HepG2 (cell line): Measurements from ENCODE around the gene LRRC73. TPM values are rescaled to one million over a fixed set of nuclear protein-coding genes. Genes with fewer than 3 reads are reported as not detected.

Experiments
- CC2D1A ChIP-seq: sonication (generic); formaldehyde crosslinking; IDR thresholded peaks from 2 replicates; pipeline ENCODE4 v1.8.1; 2023; ENCODE audit warnings: mild to moderate bottlenecking, missing genetic modification reagents
- HNF4A ChIP-seq: sonication (generic); formaldehyde crosslinking; IDR thresholded peaks from 2 replicates; pipeline ENCODE4 v1.4.0; 2020; ENCODE audit warnings: missing genetic modification reagents
- LCORL ChIP-seq, 2 experiments: fragments of 450-650 bp in 1 of 2; sonication (generic) in 1 of 2; formaldehyde crosslinking in 1 of 2; IDR thresholded peaks; 2 replicates each; pipeline versions ENCODE4 v1.5.0 to v1.6.1; 2017 to 2020; ENCODE audit warnings: antibody characterized with exemption in 1 of 2, missing genetic modification reagents in 1 of 2
- POGZ ChIP-seq: sonication (generic); formaldehyde crosslinking; IDR thresholded peaks from 2 replicates; pipeline ENCODE4 v1.4.0; 2020; ENCODE audit warnings: mild to moderate bottlenecking, missing genetic modification reagents
- RBM39 ChIP-seq: fragments of 200-400 bp; formaldehyde crosslinking; IDR thresholded peaks from one replicate; pipeline ENCODE4 v1.6.1; 2018; ENCODE audit warnings: antibody characterized with exemption, mild to moderate bottlenecking, low read depth, low read length; ENCODE audit not compliant: poor library complexity, severe bottlenecking
- RFX1 ChIP-seq: fragments of 450-650 bp; IDR thresholded peaks from 2 replicates; pipeline ENCODE4 v1.6.1; 2017
- SAP130 ChIP-seq: IDR thresholded peaks from 2 replicates; pipeline ENCODE4 v1.6.1; 2016; ENCODE audit warnings: low read depth
- SRY ChIP-seq: sonication (generic); formaldehyde crosslinking; IDR thresholded peaks from 2 replicates; pipeline ENCODE4 v1.8.0; 2022; ENCODE audit warnings: mild to moderate bottlenecking, missing genetic modification reagents
- TGIF2 ChIP-seq: IDR thresholded peaks from 2 replicates; pipeline ENCODE4 v1.6.1; 2016; ENCODE audit warnings: control low read depth, missing compliant biosample characterization
- XBP1 ChIP-seq: sonication (generic); formaldehyde crosslinking; IDR thresholded peaks from 2 replicates; pipeline ENCODE4 v1.5.0; 2020; ENCODE audit warnings: missing genetic modification reagents
- ZBTB7B ChIP-seq: sonication (generic); formaldehyde crosslinking; IDR thresholded peaks from 2 replicates; pipeline ENCODE4 v1.4.0; 2020; ENCODE audit warnings: missing genetic modification reagents
- ZNF17 ChIP-seq: sonication (generic); formaldehyde crosslinking; IDR thresholded peaks from 2 replicates; pipeline ENCODE4 v1.5.0; 2020; ENCODE audit warnings: mild to moderate bottlenecking, missing genetic modification reagents
- ZNF431 ChIP-seq: sonication (generic); formaldehyde crosslinking; IDR thresholded peaks from 2 replicates; pipeline ENCODE4 v1.9.0; 2022; ENCODE audit warnings: missing genetic modification reagents, low read depth, mild to moderate bottlenecking, borderline replicate concordance
- ZNF543 ChIP-seq: sonication (generic); formaldehyde crosslinking; IDR thresholded peaks from 2 replicates; pipeline ENCODE4 v1.4.0; 2020; ENCODE audit warnings: mild to moderate bottlenecking, missing genetic modification reagents
- ZNF558 ChIP-seq: sonication (generic); formaldehyde crosslinking; IDR thresholded peaks from 2 replicates; pipeline ENCODE4 v1.9.0; 2022; ENCODE audit warnings: mild to moderate bottlenecking, missing genetic modification reagents, borderline replicate concordance
- polyA plus RNA-seq, 8 experiments: library from polyadenylated mRNA; depleted of rRNA in 3 of 8; stranded (reverse) in 7 of 8; unstranded in 1 of 8; fragments of >200 nt; fragmentation: Illumina TruSeq in 4 of 8; extraction: Trizol in 4 of 8; gene quantifications; 2 replicates each; pipeline versions ENCODE4 v1.2.1 to v1.2.3, GENCODE V29; 2011 to 2016; ENCODE audit warnings: low read depth in 4 of 8, missing spikeins in 1 of 8, mixed read lengths in 1 of 8; ENCODE audit not compliant: insufficient read depth in 1 of 8
- total RNA-seq, 5 experiments: library from RNA; depleted of rRNA; stranded (reverse); fragments of >200 nt; fragmentation: Illumina TruSeq; extraction: Trizol; gene quantifications; 2 replicates each; pipeline ENCODE4 v1.2.3, GENCODE V29; 2016; ENCODE audit warnings: low read depth in 1 of 5
- TF ChIP-seq, protein P1 (sequence below): sonication (generic); formaldehyde crosslinking; IDR thresholded peaks from 2 replicates; pipeline ENCODE4 v1.4.0; 2020; ENCODE audit warnings: low read depth, mild to moderate bottlenecking, missing genetic modification reagents
- TF ChIP-seq, protein P2 (sequence below), 2 experiments: sonication (generic) in 1 of 2; formaldehyde crosslinking in 1 of 2; IDR thresholded peaks; 2 replicates each; pipeline versions ENCODE4 v1.5.1 to v1.6.1; 2011 to 2020; ENCODE audit warnings: borderline replicate concordance in 1 of 2, low read depth in 1 of 2, low read length in 1 of 2, mild to moderate bottlenecking in 1 of 2, missing genetic modification reagents in 1 of 2, moderate library complexity in 1 of 2
- TF ChIP-seq, protein P3 (sequence below): IDR thresholded peaks from 2 replicates; pipeline ENCODE4 v1.6.1; 2016; ENCODE audit warnings: low read depth
- TF ChIP-seq, protein P4 (sequence below): sonication (generic); formaldehyde crosslinking; IDR thresholded peaks from 2 replicates; pipeline ENCODE4 v1.8.0; 2022; ENCODE audit warnings: missing genetic modification reagents, low read depth, mild to moderate bottlenecking, borderline replicate concordance
- TF ChIP-seq, protein P5 (sequence below): IDR thresholded peaks from 2 replicates; pipeline ENCODE4 v1.6.1; 2016; ENCODE audit warnings: missing compliant biosample characterization, missing genetic modification reagents, borderline replicate concordance
- TF ChIP-seq, protein P6 (sequence below): sonication (generic); formaldehyde crosslinking; IDR thresholded peaks from 2 replicates; pipeline ENCODE4 v1.5.0; 2020; ENCODE audit warnings: missing genetic modification reagents, mild to moderate bottlenecking, borderline replicate concordance

Gene LRRC73
- total and polyA plus RNA-seq, 2 of the 13 experiments (the other 11 are each of a cell fraction or from before 2014, with no cell fraction given) = 0.11 to 0.12 TPM

DNA sequence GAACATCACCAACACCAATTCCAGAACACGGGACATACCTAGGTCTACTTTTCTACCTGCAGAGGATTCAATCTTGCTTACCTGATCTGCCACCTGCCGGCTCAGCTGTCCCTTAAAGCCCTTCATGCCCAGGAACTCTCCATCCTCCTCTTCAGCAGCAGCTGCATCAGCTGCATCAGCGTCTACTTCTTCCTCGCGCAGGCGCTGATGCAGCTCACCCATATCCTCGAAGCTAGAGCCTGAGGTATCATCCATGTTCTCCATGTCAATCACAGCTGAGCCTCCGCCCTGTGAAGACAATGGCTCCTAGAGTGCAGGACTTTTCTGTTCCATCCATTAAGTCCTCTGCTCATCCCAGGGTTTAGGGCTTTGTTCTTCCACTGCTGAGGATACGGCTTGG lies 5.7 kb upstream of the LRRC73 start (continued):
- TF ChIP-seq, protein P1, sequence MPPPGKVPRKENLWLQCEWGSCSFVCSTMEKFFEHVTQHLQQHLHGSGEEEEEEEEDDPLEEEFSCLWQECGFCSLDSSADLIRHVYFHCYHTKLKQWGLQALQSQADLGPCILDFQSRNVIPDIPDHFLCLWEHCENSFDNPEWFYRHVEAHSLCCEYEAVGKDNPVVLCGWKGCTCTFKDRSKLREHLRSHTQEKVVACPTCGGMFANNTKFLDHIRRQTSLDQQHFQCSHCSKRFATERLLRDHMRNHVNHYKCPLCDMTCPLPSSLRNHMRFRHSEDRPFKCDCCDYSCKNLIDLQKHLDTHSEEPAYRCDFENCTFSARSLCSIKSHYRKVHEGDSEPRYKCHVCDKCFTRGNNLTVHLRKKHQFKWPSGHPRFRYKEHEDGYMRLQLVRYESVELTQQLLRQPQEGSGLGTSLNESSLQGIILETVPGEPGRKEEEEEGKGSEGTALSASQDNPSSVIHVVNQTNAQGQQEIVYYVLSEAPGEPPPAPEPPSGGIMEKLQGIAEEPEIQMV (CRISPR knock-in tag) = no peak
- TF ChIP-seq ZNF431 = no peak
- TF ChIP-seq SRY = 0 out of 2 replicates have a peak, but pooled peaks have one; percentile 34
- no peak for TF ChIP-seq ZNF17 (CRISPR knock-in tag)
- no peak for TF ChIP-seq LCORL (IDR thresholded peaks at IDR 0.05)
- 0 out of 2 replicates have a peak, but pooled peaks have one; percentile 21 for TF ChIP-seq LCORL (CRISPR knock-in tag; IDR thresholded peaks at IDR 0.05)
- TF ChIP-seq, protein P2, sequence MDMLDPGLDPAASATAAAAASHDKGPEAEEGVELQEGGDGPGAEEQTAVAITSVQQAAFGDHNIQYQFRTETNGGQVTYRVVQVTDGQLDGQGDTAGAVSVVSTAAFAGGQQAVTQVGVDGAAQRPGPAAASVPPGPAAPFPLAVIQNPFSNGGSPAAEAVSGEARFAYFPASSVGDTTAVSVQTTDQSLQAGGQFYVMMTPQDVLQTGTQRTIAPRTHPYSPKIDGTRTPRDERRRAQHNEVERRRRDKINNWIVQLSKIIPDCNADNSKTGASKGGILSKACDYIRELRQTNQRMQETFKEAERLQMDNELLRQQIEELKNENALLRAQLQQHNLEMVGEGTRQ (IDR thresholded peaks at IDR 0.05; ENCODE audit: low read depth, low read length) = no peak
- TF ChIP-seq, protein P2 (CRISPR knock-in tag; IDR thresholded peaks at IDR 0.05; ENCODE audit: borderline replicate concordance) = no peak
- TF ChIP-seq ZNF543 (CRISPR knock-in tag) = no peak
- no peak for TF ChIP-seq RBM39
- no peak for TF ChIP-seq ZNF558 (CRISPR knock-in tag)
- TF ChIP-seq, protein P3, sequence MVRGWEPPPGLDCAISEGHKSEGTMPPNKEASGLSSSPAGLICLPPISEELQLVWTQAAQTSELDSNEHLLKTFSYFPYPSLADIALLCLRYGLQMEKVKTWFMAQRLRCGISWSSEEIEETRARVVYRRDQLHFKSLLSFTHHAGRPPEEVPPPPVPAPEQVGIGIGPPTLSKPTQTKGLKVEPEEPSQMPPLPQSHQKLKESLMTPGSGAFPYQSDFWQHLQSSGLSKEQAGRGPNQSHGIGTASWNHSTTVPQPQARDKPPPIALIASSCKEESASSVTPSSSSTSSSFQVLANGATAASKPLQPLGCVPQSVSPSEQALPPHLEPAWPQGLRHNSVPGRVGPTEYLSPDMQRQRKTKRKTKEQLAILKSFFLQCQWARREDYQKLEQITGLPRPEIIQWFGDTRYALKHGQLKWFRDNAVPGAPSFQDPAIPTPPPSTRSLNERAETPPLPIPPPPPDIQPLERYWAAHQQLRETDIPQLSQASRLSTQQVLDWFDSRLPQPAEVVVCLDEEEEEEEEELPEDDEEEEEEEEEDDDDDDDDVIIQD (CRISPR knock-in tag) = no peak
- TF ChIP-seq XBP1 = no peak
- TF ChIP-seq HNF4A (CRISPR knock-in tag) = no peak
- TF ChIP-seq RFX1 = no peak
- TF ChIP-seq, protein P4, sequence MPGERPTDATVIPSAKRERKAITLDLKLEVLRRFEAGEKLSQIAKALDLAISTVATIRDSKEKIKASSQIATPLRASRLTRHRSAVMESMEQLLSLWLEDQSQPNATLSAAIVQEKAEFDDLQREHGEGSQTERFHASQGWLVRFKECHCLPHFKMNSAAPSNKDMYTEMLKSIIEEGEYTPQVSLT (CRISPR knock-in tag) = no peak
- no peak for TF ChIP-seq TGIF2 (CRISPR knock-in tag)
- no peak for TF ChIP-seq ZBTB7B (CRISPR knock-in tag)
- no peak for TF ChIP-seq CC2D1A
- TF ChIP-seq, protein P5, sequence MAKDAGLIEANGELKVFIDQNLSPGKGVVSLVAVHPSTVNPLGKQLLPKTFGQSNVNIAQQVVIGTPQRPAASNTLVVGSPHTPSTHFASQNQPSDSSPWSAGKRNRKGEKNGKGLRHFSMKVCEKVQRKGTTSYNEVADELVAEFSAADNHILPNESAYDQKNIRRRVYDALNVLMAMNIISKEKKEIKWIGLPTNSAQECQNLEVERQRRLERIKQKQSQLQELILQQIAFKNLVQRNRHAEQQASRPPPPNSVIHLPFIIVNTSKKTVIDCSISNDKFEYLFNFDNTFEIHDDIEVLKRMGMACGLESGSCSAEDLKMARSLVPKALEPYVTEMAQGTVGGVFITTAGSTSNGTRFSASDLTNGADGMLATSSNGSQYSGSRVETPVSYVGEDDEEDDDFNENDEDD (CRISPR knock-in tag) = no peak
- TF ChIP-seq SAP130 = no peak
- TF ChIP-seq, protein P6, sequence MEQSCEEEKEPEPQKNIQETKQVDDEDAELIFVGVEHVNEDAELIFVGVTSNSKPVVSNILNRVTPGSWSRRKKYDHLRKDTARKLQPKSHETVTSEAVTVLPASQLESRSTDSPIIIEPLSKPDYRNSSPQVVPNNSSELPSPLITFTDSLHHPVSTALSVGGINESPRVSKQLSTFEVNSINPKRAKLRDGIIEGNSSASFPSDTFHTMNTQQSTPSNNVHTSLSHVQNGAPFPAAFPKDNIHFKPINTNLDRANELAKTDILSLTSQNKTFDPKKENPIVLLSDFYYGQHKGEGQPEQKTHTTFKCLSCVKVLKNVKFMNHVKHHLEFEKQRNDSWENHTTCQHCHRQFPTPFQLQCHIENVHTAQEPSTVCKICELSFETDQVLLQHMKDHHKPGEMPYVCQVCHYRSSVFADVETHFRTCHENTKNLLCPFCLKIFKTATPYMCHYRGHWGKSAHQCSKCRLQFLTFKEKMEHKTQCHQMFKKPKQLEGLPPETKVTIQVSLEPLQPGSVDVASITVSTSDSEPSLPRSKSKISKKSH (CRISPR knock-in tag) = 0 out of 2 replicates have a peak, but pooled peaks have one; percentile 29
- no peak for TF ChIP-seq POGZ
